Effector memory CD4-positive, alpha-beta T cell (primary cell): ENCODE results near the gene KCND3.

Experiments
- DNase-seq, 3 donors: peaks; one replicate each; pipeline ENCODE4 v3.0.0-alpha.2; 2020
- H3K27ac ChIP-seq: 2 replicates; pipeline ENCODE4 v1.7.0; 2013; ENCODE audit warnings: mild to moderate bottlenecking, low read length, moderate library complexity; ENCODE audit not compliant: insufficient read depth, poor library complexity, severe bottlenecking
- H3K27me3 ChIP-seq: replicated peaks from 2 replicates; pipeline ENCODE4 v1.7.0; 2013; ENCODE audit warnings: mild to moderate bottlenecking, low read length; ENCODE audit not compliant: insufficient read depth, control insufficient read depth, poor library complexity, severe bottlenecking
- H3K36me3 ChIP-seq: 2 replicates; pipeline ENCODE4 v1.7.0; 2013; ENCODE audit warnings: mild to moderate bottlenecking, low read length, moderate library complexity; ENCODE audit not compliant: control insufficient read depth, insufficient read depth
- H3K4me1 ChIP-seq: 2 replicates; pipeline ENCODE4 v1.7.0; 2013; ENCODE audit warnings: low read length, mild to moderate bottlenecking; ENCODE audit not compliant: control insufficient read depth, insufficient read depth, poor library complexity, severe bottlenecking
- H3K4me3 ChIP-seq: 2 replicates; pipeline ENCODE4 v1.7.0; 2013; ENCODE audit warnings: low read length, low read depth, mild to moderate bottlenecking; ENCODE audit not compliant: insufficient read depth, poor library complexity, severe bottlenecking
- H3K9me3 ChIP-seq: 2 replicates; pipeline ENCODE4 v1.7.0; 2013; ENCODE audit warnings: mild to moderate bottlenecking, low read length, moderate library complexity; ENCODE audit not compliant: control insufficient read depth

The KCND3 gene

DNA sequence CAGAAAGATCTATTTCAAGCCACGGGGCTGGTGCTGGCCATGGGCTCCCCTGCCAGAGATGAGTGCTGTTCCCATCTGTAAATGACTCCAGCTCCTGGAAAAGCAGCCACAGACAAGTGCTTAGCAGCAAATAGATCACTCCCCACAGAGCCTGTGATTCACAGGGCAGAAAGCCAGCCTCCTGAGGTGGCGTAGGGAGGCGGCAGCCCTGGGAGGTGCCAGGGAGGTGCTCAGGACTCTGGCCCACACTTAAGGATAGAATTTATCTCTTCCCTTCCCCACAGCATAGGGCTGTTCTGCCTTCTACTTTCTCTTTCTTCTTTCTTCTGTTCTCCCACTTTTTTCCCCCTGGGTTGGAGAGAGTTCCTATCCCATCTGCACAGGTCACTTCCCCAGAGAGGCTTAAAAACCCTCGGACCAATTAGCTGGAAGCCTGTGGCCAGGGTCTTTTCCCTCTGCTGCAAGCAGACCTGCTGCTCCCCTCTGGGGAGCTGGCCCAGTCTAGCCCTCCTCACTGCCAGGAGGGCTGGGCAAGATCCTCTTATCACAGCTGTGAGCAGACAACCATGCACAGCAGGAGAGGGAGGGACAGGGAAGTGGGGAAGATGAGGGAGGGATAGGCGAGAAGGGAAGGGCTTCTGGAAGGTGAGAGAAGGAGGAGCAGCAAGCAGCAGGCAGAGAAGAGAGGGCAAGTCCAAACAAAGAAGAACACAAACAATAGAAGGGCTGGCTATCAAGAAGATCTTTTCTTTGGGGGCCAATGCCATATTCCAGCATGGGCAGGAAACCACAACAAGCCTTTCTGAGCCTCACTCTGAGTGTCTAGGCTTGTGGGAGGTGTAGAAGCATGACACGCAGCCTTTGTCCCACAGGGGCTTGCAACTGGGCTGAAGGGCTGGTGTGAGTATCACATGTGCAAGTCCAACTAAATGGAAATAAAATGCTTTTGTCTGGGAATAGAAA lies 41.0 kb downstream of the KCND3 start:
- no peak overlapping the region for H3K27ac ChIP-seq
- H3K9me3 ChIP-seq, result no peaks in the 10 kb centered on the region
- DNase-seq, result no peak
- no peaks in the 10 kb centered on the region for H3K36me3 ChIP-seq
- H3K27me3 ChIP-seq, result no peaks in the 10 kb centered on the region
- H3K4me1 ChIP-seq, result no peaks in the 10 kb centered on the region
- H3K4me3 ChIP-seq, result no peak overlapping the region

DNA sequence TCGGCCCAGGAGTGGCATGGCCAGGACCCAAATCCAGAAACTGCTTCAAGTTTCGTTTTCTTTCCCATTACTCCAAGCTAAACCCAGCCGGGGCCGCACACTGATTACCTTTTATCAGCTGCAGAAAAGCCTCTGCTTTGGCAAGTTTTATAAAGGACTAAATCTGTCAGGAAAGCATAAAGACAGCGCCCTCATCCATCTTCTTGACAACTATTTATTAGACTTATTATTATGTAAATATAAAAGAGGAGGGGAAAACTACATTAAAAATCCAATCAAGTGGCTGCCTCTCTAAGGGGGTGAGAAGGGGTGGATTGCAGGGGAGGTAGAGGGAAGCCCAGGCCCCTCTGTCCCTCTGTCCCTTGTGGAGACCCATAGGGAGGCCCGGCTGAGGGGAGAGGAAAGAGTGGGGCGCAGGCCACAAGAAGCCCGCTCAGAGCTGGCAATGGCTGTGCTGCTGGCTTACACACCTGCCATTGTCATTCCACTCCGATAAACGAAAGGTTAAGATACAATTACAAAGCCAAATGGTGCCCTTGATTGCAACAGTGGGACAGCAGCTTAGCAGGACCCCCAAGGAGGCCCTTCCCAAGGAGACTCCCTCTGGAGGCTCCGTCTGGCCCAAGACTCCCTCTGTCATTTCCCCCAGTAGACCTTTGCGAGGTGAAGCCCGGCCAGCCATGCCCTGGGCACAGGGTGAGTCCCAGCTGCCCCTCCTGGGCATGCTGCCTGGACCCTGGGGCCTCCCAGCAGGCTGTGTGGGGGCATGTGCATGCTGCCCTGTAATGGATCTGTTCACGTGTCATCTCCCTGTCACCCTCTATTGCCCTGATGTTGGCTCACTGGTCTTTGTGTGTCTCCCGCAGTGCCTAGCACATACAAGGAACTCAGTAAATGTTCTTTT lies 45.4 kb downstream of the KCND3 start:
- DNase-seq, result no peak
- H3K4me3 ChIP-seq, result no peak overlapping the region
- H3K27me3 ChIP-seq, result no peaks in the 10 kb centered on the region
- no peaks in the 10 kb centered on the region for H3K4me1 ChIP-seq
- no peaks in the 10 kb centered on the region for H3K9me3 ChIP-seq
- no peak overlapping the region for H3K27ac ChIP-seq
- H3K36me3 ChIP-seq, result no peaks in the 10 kb centered on the region

DNA sequence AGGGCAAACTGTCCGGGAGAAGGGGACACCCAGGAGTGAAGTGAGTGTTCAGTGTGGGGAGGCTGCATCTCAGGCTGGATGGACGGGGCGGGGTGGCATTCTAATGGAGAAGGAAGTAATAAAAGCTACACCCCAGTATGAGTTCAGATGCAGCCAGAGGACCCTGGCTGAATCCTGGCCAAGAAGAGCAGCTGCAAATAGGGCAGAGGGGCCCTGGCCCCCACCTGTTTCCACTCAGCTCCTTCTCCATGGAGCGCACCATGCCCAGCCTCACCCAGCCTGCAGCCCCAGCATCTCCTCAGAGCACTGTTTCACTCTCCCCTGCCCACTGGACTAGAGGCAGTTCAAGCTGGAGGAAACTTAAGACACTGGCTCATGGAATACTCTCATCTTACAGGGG lies 46.4 kb downstream of the KCND3 start:
- Histone ChIP-seq H3K4me1 (no peaks in the 10 kb centered on the region), H3K4me3 (no peak overlapping the region), H3K27ac (no peak overlapping the region), H3K27me3 (no peaks in the 10 kb centered on the region), H3K9me3 (no peaks in the 10 kb centered on the region), H3K36me3 (no peaks in the 10 kb centered on the region)
- no peak for DNase-seq

DNA sequence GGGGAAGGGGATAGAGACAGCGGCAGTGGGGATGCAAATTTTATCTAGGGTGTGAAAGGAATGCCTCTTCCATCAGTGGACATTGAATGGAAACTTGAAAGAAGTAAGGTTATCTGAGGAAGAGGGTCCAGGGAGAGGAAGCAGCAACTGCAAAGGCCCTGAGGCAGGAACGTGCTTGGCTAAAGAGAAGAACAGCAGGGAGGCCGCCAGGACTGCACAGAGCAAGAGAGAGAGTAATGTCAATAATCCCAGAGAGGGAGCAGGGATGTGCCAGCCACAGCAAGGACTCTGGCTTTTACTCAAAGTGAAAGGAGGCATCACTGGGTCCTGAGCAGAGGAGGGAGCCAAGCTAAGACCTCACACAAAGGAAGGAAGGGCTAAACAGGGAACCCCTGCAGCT lies 50.9 kb downstream of the KCND3 start:
- H3K4me1 ChIP-seq, result no peaks in the 10 kb centered on the region
- no peak for DNase-seq
- H3K36me3 ChIP-seq, result no peaks in the 10 kb centered on the region
- no peak overlapping the region for H3K27ac ChIP-seq
- no peak overlapping the region for H3K4me3 ChIP-seq
- no peaks in the 10 kb centered on the region for H3K27me3 ChIP-seq
- H3K9me3 ChIP-seq, result no peaks in the 10 kb centered on the region

DNA sequence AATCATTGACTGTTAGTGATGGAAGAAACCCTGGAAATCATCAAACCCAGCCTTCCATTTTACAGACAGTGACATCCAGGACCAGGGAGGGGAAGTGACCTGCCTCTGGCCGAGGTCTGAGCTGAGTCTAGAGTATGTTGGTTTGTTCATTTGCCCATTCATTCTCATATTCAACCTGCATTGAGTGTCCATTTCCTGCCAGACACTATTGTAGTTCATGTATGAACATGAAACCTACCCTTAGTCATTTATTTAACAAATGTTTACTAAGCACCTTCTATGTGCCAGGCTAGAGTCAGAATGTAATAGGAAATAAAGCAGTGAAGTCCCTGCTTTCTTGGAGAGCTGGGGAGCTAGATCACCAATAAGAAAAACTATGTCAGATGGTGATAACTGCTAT lies 51.3 kb downstream of the KCND3 start:
- H3K27me3 ChIP-seq, result no peaks in the 10 kb centered on the region
- no peaks in the 10 kb centered on the region for H3K36me3 ChIP-seq
- no peak overlapping the region for H3K4me3 ChIP-seq
- no peak overlapping the region for H3K27ac ChIP-seq
- no peaks in the 10 kb centered on the region for H3K4me1 ChIP-seq
- H3K9me3 ChIP-seq, result no peaks in the 10 kb centered on the region
- no peak for DNase-seq

DNA sequence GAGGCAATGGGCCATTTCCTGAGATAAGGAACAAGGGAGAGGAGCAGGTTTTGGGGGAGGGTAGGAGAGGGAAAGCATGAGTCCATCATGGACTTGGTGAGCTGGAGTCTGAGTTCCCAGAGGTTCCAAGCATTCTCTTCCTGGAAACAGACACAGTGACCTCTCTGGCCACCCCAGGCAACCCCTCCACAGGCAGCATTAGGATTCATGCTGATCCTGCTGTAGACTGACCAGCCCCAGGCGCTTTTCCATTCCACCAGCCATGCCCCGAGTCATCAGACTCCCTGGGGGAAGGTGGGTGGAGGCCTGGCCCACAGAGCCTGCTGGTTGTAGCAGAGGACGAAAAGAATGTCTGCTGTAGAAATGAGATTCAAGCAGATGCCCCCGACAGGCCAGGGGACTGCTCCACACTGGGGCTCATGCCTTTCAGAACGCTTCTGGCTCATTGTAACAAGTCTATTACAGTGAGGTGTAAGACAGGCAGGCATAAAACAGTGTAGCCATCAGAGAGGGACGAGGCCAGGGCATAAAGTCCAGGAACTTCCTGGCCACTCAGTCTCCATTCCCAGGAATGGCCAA lies 52.2 kb downstream of the KCND3 start:
- Histone ChIP-seq H3K4me3 (no peak overlapping the region), H3K4me1 (no peaks in the 10 kb centered on the region), H3K36me3 (no peaks in the 10 kb centered on the region), H3K9me3 (no peaks in the 10 kb centered on the region), H3K27ac (no peak overlapping the region), H3K27me3 (no peaks in the 10 kb centered on the region)
- no peak for DNase-seq

DNA sequence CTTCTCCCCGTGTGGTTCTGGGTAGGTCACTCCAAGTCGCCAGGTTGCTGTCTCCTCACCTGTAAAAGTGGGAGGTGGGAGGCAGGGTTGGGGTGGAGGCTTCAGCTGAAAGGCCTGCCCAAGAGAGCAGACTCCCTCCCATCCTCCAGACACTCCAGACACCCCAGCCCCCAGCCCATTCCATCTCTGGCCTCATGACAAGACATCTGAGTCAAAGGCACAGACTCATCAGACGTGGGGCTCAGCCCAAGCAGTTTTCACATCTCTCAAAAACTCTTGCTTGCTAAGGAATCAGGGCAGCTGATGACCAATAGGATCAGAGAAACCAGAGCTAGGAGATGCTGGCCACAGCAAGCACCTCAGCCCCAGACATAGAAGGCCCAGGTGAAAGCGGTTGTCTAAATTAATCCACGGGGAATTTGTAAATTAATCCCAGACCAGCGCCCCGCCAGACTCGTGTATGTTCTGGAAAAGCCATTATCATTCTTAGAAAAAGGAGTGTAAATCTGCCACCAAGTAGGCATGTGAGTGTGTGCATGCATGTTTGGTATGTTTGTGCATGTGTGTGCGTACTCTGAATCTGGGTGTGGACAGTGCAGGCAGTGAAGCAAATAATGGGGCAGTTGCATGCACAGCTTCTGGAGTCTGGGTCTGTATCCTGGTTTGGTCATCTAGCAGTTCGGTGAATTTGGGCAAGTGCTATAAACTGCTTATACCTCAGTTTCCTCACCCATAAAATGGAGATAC lies 55.2 kb downstream of the KCND3 start:
- Histone ChIP-seq H3K27me3 (no peaks in the 10 kb centered on the region), H3K27ac (no peak overlapping the region), H3K4me1 (no peaks in the 10 kb centered on the region), H3K9me3 (no peaks in the 10 kb centered on the region), H3K4me3 (no peak overlapping the region), H3K36me3 (no peaks in the 10 kb centered on the region)
- DNase-seq, result no peak

DNA sequence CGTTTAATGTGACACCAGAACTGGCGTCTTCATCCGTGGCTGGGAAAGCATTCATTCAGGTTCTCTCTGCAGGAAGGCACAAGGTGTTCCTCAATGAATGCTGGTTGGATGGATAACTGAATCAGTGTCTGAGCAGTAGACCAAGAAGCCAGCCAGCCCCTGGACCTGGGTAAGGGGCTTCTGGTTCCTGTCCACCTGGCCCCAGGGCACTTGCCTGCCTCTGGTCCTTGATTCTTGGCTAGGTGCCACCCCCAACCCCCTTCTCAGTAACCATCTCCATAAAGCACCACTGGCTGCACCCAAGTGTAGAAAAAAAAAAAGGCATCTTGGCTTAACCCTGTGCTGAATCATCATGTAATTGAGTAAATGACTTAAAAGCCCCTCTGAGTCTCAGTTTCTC lies 59.1 kb downstream of the KCND3 start:
- Histone ChIP-seq H3K36me3 (no peaks in the 10 kb centered on the region), H3K27me3 (no peaks in the 10 kb centered on the region), H3K9me3 (no peaks in the 10 kb centered on the region)

DNA sequence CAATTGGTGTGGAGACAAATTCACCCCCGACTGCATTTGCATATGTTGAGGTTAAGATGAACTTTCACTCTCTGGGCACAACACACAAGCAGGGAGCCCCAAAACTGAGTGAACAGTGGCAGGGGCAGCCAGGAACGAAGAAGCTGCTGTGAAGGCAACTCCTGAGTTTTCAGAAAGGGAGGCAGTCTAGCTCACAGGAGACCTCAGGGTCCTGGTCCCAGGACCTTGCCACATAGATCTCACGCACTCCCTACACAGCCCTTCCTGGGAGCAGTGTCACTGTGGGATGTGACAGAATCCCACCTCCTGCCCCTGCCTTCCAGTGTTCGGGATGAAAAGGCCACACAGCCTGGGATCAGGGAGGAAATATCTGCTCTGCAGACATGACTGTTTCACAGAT lies 60.9 kb downstream of the KCND3 start:
- no peak for DNase-seq
- H3K27me3 ChIP-seq, result no peaks in the 10 kb centered on the region
- no peaks in the 10 kb centered on the region for H3K9me3 ChIP-seq
- no peaks in the 10 kb centered on the region for H3K36me3 ChIP-seq
- no peak overlapping the region for H3K27ac ChIP-seq
- no peaks in the 10 kb centered on the region for H3K4me1 ChIP-seq
- H3K4me3 ChIP-seq, result no peak overlapping the region

More for the DNA sequence above, 59.1 kb downstream of the KCND3 start:
- Histone ChIP-seq H3K4me3 (no peak overlapping the region), H3K4me1 (no peaks in the 10 kb centered on the region), H3K27ac (no peak overlapping the region)
- no peak for DNase-seq
